H1 (cell line): ENCODE measurements around the gene DCP1B. TPM values are rescaled to one million over a fixed set of nuclear protein-coding genes. Genes with fewer than 3 reads are reported as not detected.

Experiments
- CTCF ChIA-PET: fragments of 300-600 bp; sonication (Branson Sonifier 250); formaldehyde crosslinking; loops from one replicate; lab custom pipeline; 2021; ENCODE audit not compliant: partially characterized antibody; lab: Charles Lee
- POLR2A ChIA-PET: fragments of 300-600 bp; sonication (Branson Sonifier 250); formaldehyde crosslinking; loops from one replicate; lab custom pipeline; 2021; ENCODE audit warnings: inconsistent platforms; ENCODE audit not compliant: partially characterized antibody; lab: Charles Lee
- DNase-seq, 2 experiments: peaks; one replicate each; pipeline versions ENCODE4 v3.0.0 to v3.0.0-alpha.2; 2010 to 2022; ENCODE audit warnings: low spot score in 2 of 2, low read depth in 1 of 2, mixed read lengths in 1 of 2
- FAIRE-seq: peaks from 2 replicates; lab custom pipeline; 2011; peaks lifted over from hg19 to GRCh38; lab: Jason Lieb, UNC
- H2AFZ ChIP-seq: 2 replicates; pipeline ENCODE4 v1.8.1; 2012; ENCODE audit warnings: low read length, inconsistent platforms
- H2AK5ac ChIP-seq: 2 replicates; pipeline ENCODE4 v1.6.1; 2013; ENCODE audit warnings: low read depth, low read length
- H2BK120ac ChIP-seq: replicated peaks from 2 replicates; pipeline ENCODE3; 2013; ENCODE audit warnings: low read depth, low read length, inconsistent platforms
- H2BK12ac ChIP-seq: 2 replicates; pipeline ENCODE4 v1.6.1; 2013; ENCODE audit warnings: low read depth, low read length
- H2BK15ac ChIP-seq: 2 replicates; pipeline ENCODE4 v1.6.1; 2013; ENCODE audit warnings: low read length
- H2BK20ac ChIP-seq: 2 replicates; pipeline ENCODE4 v1.6.1; 2013; ENCODE audit warnings: low read length
- H2BK5ac ChIP-seq: 2 replicates; pipeline ENCODE4 v1.6.1; 2013; ENCODE audit warnings: low read depth, low read length
- H3K14ac ChIP-seq: 2 replicates; pipeline ENCODE4 v1.6.1; 2013; ENCODE audit warnings: inconsistent platforms; ENCODE audit not compliant: insufficient read length
- H3K18ac ChIP-seq: 2 replicates; pipeline ENCODE4 v1.6.1; 2013; ENCODE audit warnings: low read length; ENCODE audit errors: extremely low read depth
- H3K23ac ChIP-seq: 2 replicates; pipeline ENCODE4 v1.6.1; 2013; ENCODE audit warnings: inconsistent platforms; ENCODE audit not compliant: insufficient read length
- H3K23me2 ChIP-seq: 2 replicates; pipeline ENCODE4 v1.6.1; 2013; ENCODE audit warnings: low read depth, low read length
- H3K27ac ChIP-seq: 2 replicates; pipeline ENCODE4 v1.6.1; 2011; ENCODE audit warnings: low read depth, low read length, inconsistent platforms
- H3K27me3 ChIP-seq, 4 experiments: replicated peaks in 1 of 4; 1 replicate in 1 of 4; 2 replicates in 3 of 4; pipeline versions ENCODE4 v1.6.1 to v1.8.1; 2011 to 2013; ENCODE audit warnings: low read length in 3 of 4, mild to moderate bottlenecking in 3 of 4, inconsistent platforms in 2 of 4, mixed read lengths in 2 of 4, moderate library complexity in 1 of 4; ENCODE audit not compliant: control insufficient read depth in 3 of 4, insufficient read depth in 3 of 4; ENCODE audit errors: extremely low read depth in 1 of 4
- H3K36me3 ChIP-seq, 4 experiments: 2 replicates each; pipeline versions ENCODE4 v1.6.1 to v1.8.1; 2011 to 2013; ENCODE audit warnings: mild to moderate bottlenecking in 4 of 4, low read length in 3 of 4, moderate library complexity in 2 of 4, control low read depth in 1 of 4, inconsistent platforms in 1 of 4; ENCODE audit not compliant: insufficient read depth in 4 of 4, control insufficient read depth in 2 of 4
- H3K4ac ChIP-seq: replicated peaks from 2 replicates; pipeline ENCODE3; 2013; ENCODE audit warnings: low read length, low read depth, mixed read lengths, inconsistent platforms; ENCODE audit not compliant: insufficient read length
- H3K4me1 ChIP-seq, 4 experiments: replicated peaks in 1 of 4; 1 replicate in 1 of 4; 2 replicates in 3 of 4; pipeline versions ENCODE4 v1.6.1 to v1.8.1; 2011 to 2013; ENCODE audit warnings: low read length in 3 of 4, inconsistent platforms in 2 of 4, mixed read lengths in 1 of 4; ENCODE audit not compliant: insufficient read depth in 4 of 4, control insufficient read depth in 3 of 4
- H3K4me2 ChIP-seq, 2 experiments: 2 replicates each; pipeline versions ENCODE4 v1.6.1 to v1.8.1; 2011 to 2013; ENCODE audit warnings: low read depth in 2 of 2, low read length in 2 of 2, control low read depth in 1 of 2, inconsistent platforms in 1 of 2, mild to moderate bottlenecking in 1 of 2; ENCODE audit not compliant: insufficient read depth in 1 of 2
- H3K4me3 ChIP-seq, 4 experiments: fragments of 200-600, 300-600 bp in 1 of 4; sonication (generic), shearing (Covaris generic), sonication (Bioruptor Twin) in 1 of 4; 2 replicates each; pipeline versions ENCODE4 v1.5.1 to v1.8.1; 2011 to 2016; ENCODE audit warnings: low read length in 4 of 4, low read depth in 3 of 4, control low read depth in 2 of 4, inconsistent platforms in 2 of 4, mild to moderate bottlenecking in 2 of 4, mixed read lengths in 1 of 4, moderate library complexity in 1 of 4; ENCODE audit not compliant: insufficient read depth in 2 of 4; ENCODE audit errors: extremely low read depth in 1 of 4
- H3K56ac ChIP-seq: replicated peaks from 2 replicates; pipeline ENCODE3; 2013; ENCODE audit warnings: low read depth, mild to moderate bottlenecking, mixed read lengths, low read length, inconsistent platforms; ENCODE audit not compliant: insufficient read length
- H3K79me1 ChIP-seq: 2 replicates; pipeline ENCODE4 v1.6.1; 2013; ENCODE audit warnings: low read depth, low read length, control low read depth
- H3K79me2 ChIP-seq, 2 experiments: 2 replicates each; pipeline versions ENCODE4 v1.6.1 to v1.8.1; 2012 to 2013; ENCODE audit warnings: low read length in 2 of 2, mild to moderate bottlenecking in 2 of 2, inconsistent platforms in 1 of 2; ENCODE audit not compliant: insufficient read depth in 2 of 2, control insufficient read depth in 1 of 2
- H3K9ac ChIP-seq, 4 experiments: replicated peaks in 1 of 4; 1 replicate in 1 of 4; 2 replicates in 3 of 4; pipeline versions ENCODE4 v1.6.1 to v1.8.1; 2011 to 2013; ENCODE audit warnings: low read depth in 3 of 4, low read length in 3 of 4, control low read depth in 2 of 4, mild to moderate bottlenecking in 2 of 4, moderate library complexity in 2 of 4, inconsistent platforms in 1 of 4; ENCODE audit errors: extremely low read depth in 1 of 4
- H3K9me3 ChIP-seq, 2 experiments: 2 replicates each; pipeline versions ENCODE4 v1.6.1 to v1.8.1; 2012 to 2013; ENCODE audit warnings: mild to moderate bottlenecking in 2 of 2, moderate library complexity in 2 of 2, control low read depth in 1 of 2, inconsistent platforms in 1 of 2, low read depth in 1 of 2, low read length in 1 of 2, mixed read lengths in 1 of 2; ENCODE audit not compliant: insufficient read depth in 2 of 2
- H4K20me1 ChIP-seq, 2 experiments: replicated peaks in 1 of 2; 2 replicates each; pipeline versions ENCODE3 to v1.8.1; 2011 to 2013; ENCODE audit warnings: inconsistent platforms in 2 of 2, low read length in 2 of 2, mild to moderate bottlenecking in 1 of 2; ENCODE audit not compliant: insufficient read depth in 2 of 2, control insufficient read depth in 1 of 2
- H4K5ac ChIP-seq: 2 replicates; pipeline ENCODE4 v1.6.1; 2013; ENCODE audit warnings: low read length, low read depth, mixed read lengths, inconsistent platforms; ENCODE audit not compliant: insufficient read length
- H4K8ac ChIP-seq: 2 replicates; pipeline ENCODE4 v1.8.0; 2013; ENCODE audit warnings: mild to moderate bottlenecking, moderate library complexity, low read length, inconsistent platforms; ENCODE audit not compliant: insufficient read depth; ENCODE audit errors: extremely low read depth
- H4K91ac ChIP-seq: replicated peaks from 2 replicates; pipeline ENCODE3; 2013; ENCODE audit warnings: low read length, mixed read lengths, inconsistent platforms; ENCODE audit not compliant: insufficient read length
- CEBPB ChIP-seq: IDR thresholded peaks from 2 replicates; pipeline ENCODE4 v1.6.1; 2012; ENCODE audit warnings: low read depth, low read length
- CHD1 ChIP-seq: IDR thresholded peaks from 2 replicates; pipeline ENCODE4 v1.6.1; 2012; ENCODE audit warnings: low read depth, low read length, improper control_type of control experiment
- CHD2 ChIP-seq: IDR thresholded peaks from 2 replicates; pipeline ENCODE4 v1.6.1; 2012; ENCODE audit warnings: low read length, improper control_type of control experiment
- CREB1 ChIP-seq: IDR thresholded peaks from 2 replicates; pipeline ENCODE4 v1.6.1; 2012; ENCODE audit warnings: inconsistent platforms
- EGR1 ChIP-seq: IDR thresholded peaks from 2 replicates; pipeline ENCODE4 v1.6.1; 2011; ENCODE audit warnings: low read depth, low read length, borderline replicate concordance
- MAFK ChIP-seq: IDR thresholded peaks from 2 replicates; pipeline ENCODE4 v1.6.1; 2012; ENCODE audit warnings: low read depth, mild to moderate bottlenecking, improper control_type of control experiment, low read length
- TAF1 ChIP-seq: IDR thresholded peaks from 2 replicates; pipeline ENCODE4 v1.6.1; 2011; ENCODE audit warnings: mild to moderate bottlenecking, low read depth, low read length
- WGBS, 2 experiments: shearing (Covaris generic) in 1 of 2; methylation state at CpG; one replicate each; pipeline versions ENCODE4 v1.1.6 to v1.1.7; 2013 to 2015; ENCODE audit warnings: low lambda C conversion rate in 2 of 2, mixed read lengths in 2 of 2, inconsistent platforms in 1 of 2, low coverage in 1 of 2, missing lambda C conversion rate in 1 of 2; ENCODE audit not compliant: insufficient replicate concordance in 2 of 2, insufficient coverage in 1 of 2, insufficient read length in 1 of 2; ENCODE audit errors: extremely low coverage in 1 of 2, missing lambda C conversion rate in 1 of 2; 5-methylcytosine and 5-hydroxymethylcytosine counted together
- polyA plus RNA-seq, 7 experiments: library from polyadenylated mRNA; depleted of rRNA in 3 of 7; stranded (reverse) in 5 of 7; unstranded in 2 of 7; fragments of >200 nt in 5 of 7; fragments of 200-250 nt in 2 of 7; gene quantifications; 1 replicate in 5 of 7; 2 replicates in 1 of 7; 4 replicates in 1 of 7; pipeline versions ENCODE4 v1.2.1 to v1.2.3, GENCODE V29; 2011 to 2013; ENCODE audit warnings: missing spikeins in 2 of 7, mixed read lengths in 2 of 7
- total RNA-seq: library from RNA; stranded (reverse); fragmentation: NEBNext Ultra II Directional; extraction: Animal tissue kit (Norgen Biotek cat#: 25700); gene quantifications from 2 replicates; pipeline ENCODE4 v1.2.1, GENCODE V29; 2021

DCP1B gene
- total and polyA plus RNA-seq, 2 of the 8 experiments (the other 6 are each of a cell fraction or from before 2014, with no cell fraction given) = 14.8 to 29.0 TPM

GRCh38 chr12:2046957-2047356, 42.7 kb upstream of the DCP1B start:
- Histone ChIP-seq H3K79me2 (no peaks in the 10 kb centered on the region), H3K4me2 (no peak overlapping the region), H3K27me3 (peaks cover 4 to 12% (median 11%) of the 10 kb centered on the region in 4 experiments), H4K91ac (no peak overlapping the region), H2BK20ac (no peak overlapping the region), H2BK12ac (no peak overlapping the region), H3K56ac (no peak overlapping the region), H3K23me2 (no peaks in the 10 kb centered on the region), H3K27ac (no peak overlapping the region), H4K8ac (no peak overlapping the region), H2BK5ac (no peak overlapping the region), H2BK15ac (no peak overlapping the region), H2AK5ac (no peak overlapping the region; the same call in 1 of the 2 replicates), H3K4me3 (no peak overlapping the region), H3K79me1 (no peaks in the 10 kb centered on the region; the same call in 1 of the 2 replicates), H3K23ac (no peak overlapping the region), H3K9me3 (no peaks in the 10 kb centered on the region), H2AFZ (no peak overlapping the region), H4K20me1 (peaks cover 0 to 2% of the 10 kb centered on the region in 2 experiments), H3K9ac (no peak overlapping the region), H3K18ac (no peak overlapping the region), H4K5ac (no peak overlapping the region), H2BK120ac (no peak overlapping the region), H3K4ac (no peak overlapping the region), H3K14ac (no peak overlapping the region), H3K4me1 (peaks cover 1 to 6% (median 3%) of the 10 kb centered on the region in 4 experiments; a peak in 6 of 7 replicates), H3K36me3 (no peaks in the 10 kb centered on the region)
- 88% methylated on average over 4 of the region's 4 CpGs; no CpG with 5 or more reads in 1 of the 2 experiments for WGBS, 2 experiments
- ChIA-PET POLR2A (no interaction called here), CTCF (interaction anchor here (0.9 to 5.0 kb wide), 9 partner anchors 10 to 245 kb away, joined by 3 to 25 read pairs (median 6); no protein-coding TSS in a partner anchor)
- DNase-seq = no peak
- TF ChIP-seq EGR1 (no peak), MAFK (peak; percentile 78), TAF1 (no peak), CHD2 (no peak), CREB1 (no peak), CEBPB (no peak), CHD1 (no peak)
- no peak for FAIRE-seq
